GM12872 (cell line): ENCODE results near the gene TSPEAR.
"Not testable (repeated sequence)": the region's sequence is repeated elsewhere in the genome, so short reads cannot be mapped to it uniquely, and the experiment has no call there.

Source experiments
- CTCF ChIP-seq: IDR thresholded peaks from 3 replicates; pipeline ENCODE4 v1.5.1; 2011; ENCODE audit warnings: low read depth, mild to moderate bottlenecking, low read length, moderate library complexity; ENCODE audit not compliant: insufficient read depth

The TSPEAR gene

GRCh38 chr21:44603109-44603875 lies 108.1 kb downstream of the TSPEAR start:
- TF ChIP-seq CTCF = no peak

- TF ChIP-seq CTCF = no peak
Measured at GRCh38 chr21:44602463-44602850, 108.9 kb downstream of the TSPEAR start.

GRCh38 chr21:44601596-44602462 lies 109.5 kb downstream of the TSPEAR start:
- TF ChIP-seq CTCF = no peak

- not testable (repeated sequence) for TF ChIP-seq CTCF
Measured at GRCh38 chr21:44600118-44600978, 111.0 kb downstream of the TSPEAR start, which contains the start of gene KRTAP10-7. KRTAP10-7 (plus strand) TSS chr21:44600597; CDS start chr21:44600622, 25 bp downstream.

GRCh38 chr21:44599264-44600029 lies 111.9 kb downstream of the TSPEAR start:
- TF ChIP-seq CTCF = no peak

- no peak for TF ChIP-seq CTCF
Measured at GRCh38 chr21:44598061-44598460, 113.3 kb downstream of the TSPEAR start.
